SK-N-SH (cell line): Measurements from ENCODE around the gene HIF1AN.

Source experiments
- ELF1 ChIP-seq: IDR thresholded peaks from 2 replicates; pipeline ENCODE4 v1.4.0; 2012
- FOXJ3 ChIP-seq: sonication (generic); formaldehyde crosslinking; IDR thresholded peaks from 2 replicates; pipeline ENCODE4 v1.5.1; 2020; ENCODE audit warnings: mild to moderate bottlenecking, missing genetic modification reagents
- TEAD4 ChIP-seq: IDR thresholded peaks from 2 replicates; pipeline ENCODE4 v1.4.0; 2012; ENCODE audit warnings: mild to moderate bottlenecking, borderline replicate concordance; ENCODE audit not compliant: insufficient read depth
- YY1 ChIP-seq: IDR thresholded peaks from 2 replicates; pipeline ENCODE4 v1.4.0; 2012; ENCODE audit warnings: low read depth, mild to moderate bottlenecking
- TF ChIP-seq, protein P1 (sequence below): fragments of 200-600 bp; sonication (generic); IDR thresholded peaks from 2 replicates; pipeline ENCODE4 v1.6.1; 2017; ENCODE audit warnings: antibody characterized with exemption, mild to moderate bottlenecking, moderate library complexity
- TF ChIP-seq, protein P2 (sequence below): IDR thresholded peaks from 2 replicates; pipeline ENCODE4 v1.6.1; 2012; ENCODE audit warnings: mild to moderate bottlenecking, low read depth, low read length, moderate library complexity
- TF ChIP-seq, protein P3 (sequence below): fragments of 150-350 bp; IDR thresholded peaks from 2 replicates; pipeline ENCODE4 v1.6.1; 2017; ENCODE audit warnings: antibody characterized with exemption, low read length, low read depth, borderline replicate concordance
- TF ChIP-seq, protein P4 (sequence below): IDR thresholded peaks from 2 replicates; pipeline ENCODE4; 2012
- TF ChIP-seq, protein P5 (sequence below): IDR thresholded peaks from 2 replicates; pipeline ENCODE4 v1.4.0; 2012; ENCODE audit warnings: low read depth

DNA sequence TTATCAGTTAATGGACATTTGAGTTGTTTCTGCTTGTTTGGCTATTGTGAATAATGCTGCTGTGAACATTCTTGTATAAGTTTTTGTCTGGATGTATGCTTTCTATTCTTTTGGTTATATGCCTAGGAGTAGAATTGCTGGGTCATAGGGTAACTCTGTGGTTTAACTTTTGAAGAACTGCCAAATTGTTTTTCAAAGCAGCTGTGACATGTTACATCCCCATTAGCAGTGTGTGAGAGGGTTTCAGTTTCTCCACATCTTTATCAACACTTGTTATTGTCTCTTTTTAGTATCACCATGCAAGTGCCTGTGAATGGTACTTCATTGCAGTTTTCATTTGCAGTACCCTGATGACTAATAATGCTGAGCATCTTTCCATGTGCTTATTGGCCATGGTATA, 4.0 kb upstream of the HIF1AN start:
- no peak for TF ChIP-seq YY1
- TF ChIP-seq ELF1 = no peak
- TF ChIP-seq, protein P1, sequence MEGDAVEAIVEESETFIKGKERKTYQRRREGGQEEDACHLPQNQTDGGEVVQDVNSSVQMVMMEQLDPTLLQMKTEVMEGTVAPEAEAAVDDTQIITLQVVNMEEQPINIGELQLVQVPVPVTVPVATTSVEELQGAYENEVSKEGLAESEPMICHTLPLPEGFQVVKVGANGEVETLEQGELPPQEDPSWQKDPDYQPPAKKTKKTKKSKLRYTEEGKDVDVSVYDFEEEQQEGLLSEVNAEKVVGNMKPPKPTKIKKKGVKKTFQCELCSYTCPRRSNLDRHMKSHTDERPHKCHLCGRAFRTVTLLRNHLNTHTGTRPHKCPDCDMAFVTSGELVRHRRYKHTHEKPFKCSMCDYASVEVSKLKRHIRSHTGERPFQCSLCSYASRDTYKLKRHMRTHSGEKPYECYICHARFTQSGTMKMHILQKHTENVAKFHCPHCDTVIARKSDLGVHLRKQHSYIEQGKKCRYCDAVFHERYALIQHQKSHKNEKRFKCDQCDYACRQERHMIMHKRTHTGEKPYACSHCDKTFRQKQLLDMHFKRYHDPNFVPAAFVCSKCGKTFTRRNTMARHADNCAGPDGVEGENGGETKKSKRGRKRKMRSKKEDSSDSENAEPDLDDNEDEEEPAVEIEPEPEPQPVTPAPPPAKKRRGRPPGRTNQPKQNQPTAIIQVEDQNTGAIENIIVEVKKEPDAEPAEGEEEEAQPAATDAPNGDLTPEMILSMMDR = no peak
- TF ChIP-seq, protein P2, sequence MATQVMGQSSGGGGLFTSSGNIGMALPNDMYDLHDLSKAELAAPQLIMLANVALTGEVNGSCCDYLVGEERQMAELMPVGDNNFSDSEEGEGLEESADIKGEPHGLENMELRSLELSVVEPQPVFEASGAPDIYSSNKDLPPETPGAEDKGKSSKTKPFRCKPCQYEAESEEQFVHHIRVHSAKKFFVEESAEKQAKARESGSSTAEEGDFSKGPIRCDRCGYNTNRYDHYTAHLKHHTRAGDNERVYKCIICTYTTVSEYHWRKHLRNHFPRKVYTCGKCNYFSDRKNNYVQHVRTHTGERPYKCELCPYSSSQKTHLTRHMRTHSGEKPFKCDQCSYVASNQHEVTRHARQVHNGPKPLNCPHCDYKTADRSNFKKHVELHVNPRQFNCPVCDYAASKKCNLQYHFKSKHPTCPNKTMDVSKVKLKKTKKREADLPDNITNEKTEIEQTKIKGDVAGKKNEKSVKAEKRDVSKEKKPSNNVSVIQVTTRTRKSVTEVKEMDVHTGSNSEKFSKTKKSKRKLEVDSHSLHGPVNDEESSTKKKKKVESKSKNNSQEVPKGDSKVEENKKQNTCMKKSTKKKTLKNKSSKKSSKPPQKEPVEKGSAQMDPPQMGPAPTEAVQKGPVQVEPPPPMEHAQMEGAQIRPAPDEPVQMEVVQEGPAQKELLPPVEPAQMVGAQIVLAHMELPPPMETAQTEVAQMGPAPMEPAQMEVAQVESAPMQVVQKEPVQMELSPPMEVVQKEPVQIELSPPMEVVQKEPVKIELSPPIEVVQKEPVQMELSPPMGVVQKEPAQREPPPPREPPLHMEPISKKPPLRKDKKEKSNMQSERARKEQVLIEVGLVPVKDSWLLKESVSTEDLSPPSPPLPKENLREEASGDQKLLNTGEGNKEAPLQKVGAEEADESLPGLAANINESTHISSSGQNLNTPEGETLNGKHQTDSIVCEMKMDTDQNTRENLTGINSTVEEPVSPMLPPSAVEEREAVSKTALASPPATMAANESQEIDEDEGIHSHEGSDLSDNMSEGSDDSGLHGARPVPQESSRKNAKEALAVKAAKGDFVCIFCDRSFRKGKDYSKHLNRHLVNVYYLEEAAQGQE = no peak
- no peak for TF ChIP-seq TEAD4
- TF ChIP-seq, protein P3, sequence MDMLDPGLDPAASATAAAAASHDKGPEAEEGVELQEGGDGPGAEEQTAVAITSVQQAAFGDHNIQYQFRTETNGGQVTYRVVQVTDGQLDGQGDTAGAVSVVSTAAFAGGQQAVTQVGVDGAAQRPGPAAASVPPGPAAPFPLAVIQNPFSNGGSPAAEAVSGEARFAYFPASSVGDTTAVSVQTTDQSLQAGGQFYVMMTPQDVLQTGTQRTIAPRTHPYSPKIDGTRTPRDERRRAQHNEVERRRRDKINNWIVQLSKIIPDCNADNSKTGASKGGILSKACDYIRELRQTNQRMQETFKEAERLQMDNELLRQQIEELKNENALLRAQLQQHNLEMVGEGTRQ = no peak
- no peak for TF ChIP-seq FOXJ3 (CRISPR knock-in tag)
- TF ChIP-seq, protein P4, sequence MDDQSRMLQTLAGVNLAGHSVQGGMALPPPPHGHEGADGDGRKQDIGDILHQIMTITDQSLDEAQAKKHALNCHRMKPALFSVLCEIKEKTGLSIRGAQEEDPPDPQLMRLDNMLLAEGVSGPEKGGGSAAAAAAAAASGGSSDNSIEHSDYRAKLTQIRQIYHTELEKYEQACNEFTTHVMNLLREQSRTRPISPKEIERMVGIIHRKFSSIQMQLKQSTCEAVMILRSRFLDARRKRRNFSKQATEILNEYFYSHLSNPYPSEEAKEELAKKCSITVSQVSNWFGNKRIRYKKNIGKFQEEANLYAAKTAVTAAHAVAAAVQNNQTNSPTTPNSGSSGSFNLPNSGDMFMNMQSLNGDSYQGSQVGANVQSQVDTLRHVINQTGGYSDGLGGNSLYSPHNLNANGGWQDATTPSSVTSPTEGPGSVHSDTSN = no peak
- TF ChIP-seq, protein P5, sequence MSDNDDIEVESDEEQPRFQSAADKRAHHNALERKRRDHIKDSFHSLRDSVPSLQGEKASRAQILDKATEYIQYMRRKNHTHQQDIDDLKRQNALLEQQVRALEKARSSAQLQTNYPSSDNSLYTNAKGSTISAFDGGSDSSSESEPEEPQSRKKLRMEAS = no peak
